ENCODE results near the gene PPP1R11. TPM values are rescaled to one million over a fixed set of nuclear protein-coding genes. Genes with fewer than 3 reads are reported as not detected.
"Not testable (repeated sequence)": the region's sequence is repeated elsewhere in the genome, so short reads cannot be mapped to it uniquely, and the experiment has no call there.

The PPP1R11 gene
- total and polyA plus RNA-seq, 2 experiments from 2014 or later, result 19.6 to 26.6 TPM

GRCh38 chr6:30022189-30022588 lies 44.8 kb upstream of the PPP1R11 start (continued):
- TF ChIP-seq ZNF462 (CRISPR knock-in tag; IDR thresholded peaks at IDR 0.05), result no peak
- no peak for TF ChIP-seq NANOG (IDR thresholded peaks at IDR 0.05; ENCODE audit: borderline replicate concordance)
- no peak for TF ChIP-seq CTCF (conservative IDR thresholded peaks at IDR 0.05; ENCODE audit: low read depth in 2 of 2)
- no peak for TF ChIP-seq ETS1 (IDR thresholded peaks at IDR 0.05)
- no peak for TF ChIP-seq JUNB (IDR thresholded peaks at IDR 0.05; ENCODE audit: unreplicated experiment)
- TF ChIP-seq EZH2phosphoT487 (IDR thresholded peaks at IDR 0.05; ENCODE audit: unreplicated experiment), result no peak
- no peak for TF ChIP-seq EZH2 (IDR thresholded peaks at IDR 0.05; ENCODE audit: low read depth, unreplicated experiment)
- no peak for TF ChIP-seq POLR2AphosphoS5 (IDR thresholded peaks at IDR 0.05; ENCODE audit: low read depth)
- TF ChIP-seq ZNF331 (CRISPR knock-in tag; IDR thresholded peaks at IDR 0.05; ENCODE audit: low read depth), result no peak
- no peak for TF ChIP-seq STAT1 (IDR thresholded peaks at IDR 0.05; ENCODE audit: unreplicated experiment)

- not testable (repeated sequence) for H3K36me3 Mint-ChIP-seq (ENCODE audit: low read depth); H3K4me3 ChIP-seq; H3K27me3 ChIP-seq (ENCODE audit: insufficient read depth); H3F3A ChIP-seq (replicated peaks; ENCODE audit: low read depth); H3K27me3 Mint-ChIP-seq (ENCODE audit: insufficient read depth, low read depth, poor library complexity); H3K27ac Mint-ChIP-seq; H2AFZ ChIP-seq; H3K4me2 ChIP-seq; H3K36me3 ChIP-seq (ENCODE audit: insufficient read depth); H3K4me1 Mint-ChIP-seq; H3K9me3 Mint-ChIP-seq; ATAC-seq; H3K9me2 ChIP-seq (ENCODE audit: insufficient read depth); DNase-seq (ENCODE audit: low spot score); H3K27ac ChIP-seq (ENCODE audit: low read depth); H3K4me1 ChIP-seq (ENCODE audit: insufficient read depth); H3K4me3 Mint-ChIP-seq; H4K20me1 ChIP-seq (replicated peaks; ENCODE audit: insufficient read depth); H3K79me2 ChIP-seq (replicated peaks; ENCODE audit: insufficient read depth)
Measured at GRCh38 chr6:30022712-30023111, 44.3 kb upstream of the PPP1R11 start.
